Stimulated activated CD4-positive, alpha-beta T cell treated with anti-CD3 and anti-CD28 coated beads, Interleukin-4, amount 100 ng/mL, for 24 hours (primary cell): ENCODE results near the gene ZNF462.
"Not testable (repeated sequence)": the region's sequence is repeated elsewhere in the genome, so short reads cannot be mapped to it uniquely, and the experiment has no call there.

Source experiments
- DNase-seq: peaks from one replicate; pipeline ENCODE4 v3.0.0-alpha.2; 2020

The ZNF462 gene

GRCh38 chr9:106964822-106965525, 102.0 kb downstream of the ZNF462 start:
- DNase-seq = no peak

GRCh38 chr9:106966481-106966880, 103.5 kb downstream of the ZNF462 start:
- DNase-seq = no peak

- no peak for DNase-seq
Observed at GRCh38 chr9:106969696-106970095, 106.7 kb downstream of the ZNF462 start.

- DNase-seq = no peak
Observed at GRCh38 chr9:106970219-106970975, 107.4 kb downstream of the ZNF462 start.

- DNase-seq = no peak
Observed at GRCh38 chr9:106970976-106971457, 108.1 kb downstream of the ZNF462 start.

- no peak for DNase-seq
Observed at GRCh38 chr9:106972082-106972481, 109.1 kb downstream of the ZNF462 start.

- no peak for DNase-seq
Observed at GRCh38 chr9:106974341-106974740, 111.4 kb downstream of the ZNF462 start.

- no peak for DNase-seq
Observed at GRCh38 chr9:106976772-106977171, 113.8 kb downstream of the ZNF462 start.

GRCh38 chr9:106980551-106981101, 117.7 kb downstream of the ZNF462 start:
- DNase-seq = no peak

GRCh38 chr9:106981396-106982287, 118.7 kb downstream of the ZNF462 start:
- no peak for DNase-seq

- DNase-seq = no peak
Observed at GRCh38 chr9:106982636-106983035, 119.7 kb downstream of the ZNF462 start.

GRCh38 chr9:106983346-106983745, 120.4 kb downstream of the ZNF462 start:
- no peak for DNase-seq

- not testable (repeated sequence) for DNase-seq
Observed at GRCh38 chr9:106989904-106990303, 126.9 kb downstream of the ZNF462 start.

- DNase-seq = no peak
Observed at GRCh38 chr9:106992186-106992585, 129.2 kb downstream of the ZNF462 start.

GRCh38 chr9:106993603-106994002, 130.6 kb downstream of the ZNF462 start:
- DNase-seq = no peak

- no peak for DNase-seq
Observed at GRCh38 chr9:106994463-106994862, 131.5 kb downstream of the ZNF462 start.

GRCh38 chr9:107000218-107000617, 137.3 kb downstream of the ZNF462 start:
- no peak for DNase-seq

GRCh38 chr9:107005201-107005600, 142.2 kb downstream of the ZNF462 start:
- DNase-seq = no peak

GRCh38 chr9:107007402-107007801, 144.4 kb downstream of the ZNF462 start:
- no peak for DNase-seq

GRCh38 chr9:107008011-107008410, 145.0 kb downstream of the ZNF462 start:
- no peak for DNase-seq

GRCh38 chr9:107008447-107008846, 145.5 kb downstream of the ZNF462 start:
- DNase-seq = no peak

GRCh38 chr9:107016383-107016782, 153.4 kb downstream of the ZNF462 start:
- DNase-seq = no peak
